CD4-positive, alpha-beta T cell treated with Interleukin-15 for 1 hour (primary cell): ENCODE data around the gene BAZ2B.
"Not testable (repeated sequence)": the region's sequence is repeated elsewhere in the genome, so short reads cannot be mapped to it uniquely, and the experiment has no call there.

Experiments
- DNase-seq: peaks from one replicate; pipeline ENCODE4 v3.0.0-alpha.2; 2020

The BAZ2B gene, protein sequence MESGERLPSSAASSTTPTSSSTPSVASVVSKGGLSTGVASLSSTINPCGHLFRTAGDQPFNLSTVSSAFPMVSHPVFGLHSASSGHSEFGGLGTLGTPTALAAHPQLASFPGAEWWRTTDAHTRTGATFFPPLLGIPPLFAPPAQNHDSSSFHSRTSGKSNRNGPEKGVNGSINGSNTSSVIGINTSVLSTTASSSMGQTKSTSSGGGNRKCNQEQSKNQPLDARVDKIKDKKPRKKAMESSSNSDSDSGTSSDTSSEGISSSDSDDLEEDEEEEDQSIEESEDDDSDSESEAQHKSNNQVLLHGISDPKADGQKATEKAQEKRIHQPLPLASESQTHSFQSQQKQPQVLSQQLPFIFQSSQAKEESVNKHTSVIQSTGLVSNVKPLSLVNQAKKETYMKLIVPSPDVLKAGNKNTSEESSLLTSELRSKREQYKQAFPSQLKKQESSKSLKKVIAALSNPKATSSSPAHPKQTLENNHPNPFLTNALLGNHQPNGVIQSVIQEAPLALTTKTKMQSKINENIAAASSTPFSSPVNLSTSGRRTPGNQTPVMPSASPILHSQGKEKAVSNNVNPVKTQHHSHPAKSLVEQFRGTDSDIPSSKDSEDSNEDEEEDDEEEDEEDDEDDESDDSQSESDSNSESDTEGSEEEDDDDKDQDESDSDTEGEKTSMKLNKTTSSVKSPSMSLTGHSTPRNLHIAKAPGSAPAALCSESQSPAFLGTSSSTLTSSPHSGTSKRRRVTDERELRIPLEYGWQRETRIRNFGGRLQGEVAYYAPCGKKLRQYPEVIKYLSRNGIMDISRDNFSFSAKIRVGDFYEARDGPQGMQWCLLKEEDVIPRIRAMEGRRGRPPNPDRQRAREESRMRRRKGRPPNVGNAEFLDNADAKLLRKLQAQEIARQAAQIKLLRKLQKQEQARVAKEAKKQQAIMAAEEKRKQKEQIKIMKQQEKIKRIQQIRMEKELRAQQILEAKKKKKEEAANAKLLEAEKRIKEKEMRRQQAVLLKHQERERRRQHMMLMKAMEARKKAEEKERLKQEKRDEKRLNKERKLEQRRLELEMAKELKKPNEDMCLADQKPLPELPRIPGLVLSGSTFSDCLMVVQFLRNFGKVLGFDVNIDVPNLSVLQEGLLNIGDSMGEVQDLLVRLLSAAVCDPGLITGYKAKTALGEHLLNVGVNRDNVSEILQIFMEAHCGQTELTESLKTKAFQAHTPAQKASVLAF (N-terminal part only)

DNA sequence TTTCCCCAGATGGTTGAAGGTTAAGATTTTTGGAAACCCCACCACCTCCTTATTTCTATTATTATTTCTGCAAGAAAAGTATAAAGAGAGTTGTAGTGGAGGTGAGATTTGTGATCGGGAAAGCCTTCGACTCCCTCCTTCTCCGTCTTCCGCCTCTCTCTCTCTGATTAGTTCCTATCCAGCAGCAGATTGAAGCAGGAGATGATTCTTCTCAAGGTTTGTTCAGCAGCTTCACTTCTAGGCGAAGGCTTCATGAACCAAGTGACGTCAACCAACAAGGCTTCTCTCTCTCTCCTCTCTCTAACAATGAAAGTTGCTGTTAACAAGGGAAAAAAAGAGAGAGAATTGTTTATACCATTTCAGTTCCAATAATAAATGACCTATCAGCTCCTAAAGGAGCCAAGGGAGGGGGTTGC lies at the start of gene BAZ2B:
Gene BAZ2B (minus strand): TSS at position 263 of the 416 bp plus-strand sequence. CDS start 137,829 bp downstream, outside the sequence.
- no peak for DNase-seq

GRCh38 chr2:159661286-159661685 lies 44.9 kb upstream of the BAZ2B start:
- DNase-seq, result no peak

- DNase-seq, result no peak
Observed at GRCh38 chr2:159658881-159659873, 42.8 kb upstream of the BAZ2B start.

DNA sequence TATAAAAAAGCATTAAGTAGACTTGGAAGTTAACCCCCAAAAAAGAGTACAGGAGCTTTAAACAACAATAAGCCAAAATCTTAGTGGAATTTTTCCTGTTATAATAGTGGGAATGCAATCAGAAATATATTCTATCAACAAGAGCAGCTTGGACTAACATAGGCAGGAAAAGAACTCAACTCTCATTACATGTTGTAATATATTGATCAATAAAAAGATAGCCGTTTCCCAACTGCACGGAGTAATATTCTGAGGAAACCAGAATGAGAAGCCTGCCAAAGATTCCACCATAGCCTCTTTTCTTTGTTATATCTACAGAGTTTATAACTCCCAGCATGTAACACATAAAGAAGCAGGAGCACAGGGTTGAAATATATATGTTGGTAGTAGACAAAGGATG lies 37.6 kb upstream of the BAZ2B start:
- DNase-seq, result no peak

DNA sequence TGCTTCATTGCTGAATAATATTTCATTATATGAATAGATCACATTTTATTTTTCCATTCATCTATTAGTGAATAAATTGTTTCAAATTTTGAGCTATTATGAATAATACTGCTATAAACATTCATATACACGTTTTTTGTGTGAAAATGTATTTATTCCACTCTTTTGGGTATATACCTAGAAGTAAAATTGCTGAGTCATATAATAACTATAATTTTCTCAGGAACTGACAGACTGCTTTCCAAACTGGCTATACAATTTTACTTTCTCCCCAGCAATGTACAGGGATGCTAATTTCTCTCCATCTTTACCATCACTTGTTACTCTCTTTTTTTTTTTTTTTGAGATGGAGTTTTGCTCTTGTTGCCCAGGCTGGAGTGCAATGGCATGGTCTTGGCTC lies 35.5 kb upstream of the BAZ2B start:
- no peak for DNase-seq

DNA sequence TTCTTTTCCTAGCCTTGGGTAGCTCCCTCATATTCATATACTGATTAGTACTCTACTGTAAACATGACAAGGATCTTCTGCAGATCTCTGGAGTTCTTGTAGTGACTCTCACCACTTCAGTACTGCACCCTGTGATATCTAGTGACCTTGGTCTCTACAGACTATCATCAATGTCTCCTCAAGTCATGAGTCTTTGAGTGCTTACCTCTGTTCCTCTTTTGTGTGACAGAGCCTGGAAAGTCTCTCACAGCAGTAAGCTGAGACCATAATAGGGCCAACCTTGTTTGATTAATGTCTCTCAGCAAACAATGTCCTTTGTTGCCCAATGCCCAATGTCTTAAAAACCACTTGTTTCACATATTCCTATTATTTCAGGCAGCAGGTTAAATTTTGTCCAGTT lies 34.2 kb upstream of the BAZ2B start:
- DNase-seq, result no peak

GRCh38 chr2:159648643-159649042 lies 32.3 kb upstream of the BAZ2B start:
- DNase-seq, result no peak

DNA sequence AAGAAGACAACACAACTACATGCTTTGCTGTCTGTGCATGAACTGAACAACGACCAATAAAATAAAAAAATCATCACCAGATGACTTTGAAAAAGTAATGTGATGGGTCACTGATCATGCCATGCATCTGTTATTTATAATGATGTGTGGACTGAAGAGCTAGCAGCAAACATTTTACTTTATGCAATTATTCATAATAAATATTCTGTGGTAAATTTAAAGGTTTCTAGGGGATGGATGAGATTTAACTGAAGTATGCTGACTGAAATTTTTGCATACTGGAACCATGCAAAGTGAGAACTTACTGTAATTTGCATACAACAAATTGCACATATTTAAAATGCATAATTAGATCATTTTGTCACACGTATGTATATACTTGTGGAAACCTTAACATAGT lies 31.3 kb upstream of the BAZ2B start:
- DNase-seq, result no peak

- no peak for DNase-seq
Observed at GRCh38 chr2:159640176-159640575, 23.8 kb upstream of the BAZ2B start.

DNA sequence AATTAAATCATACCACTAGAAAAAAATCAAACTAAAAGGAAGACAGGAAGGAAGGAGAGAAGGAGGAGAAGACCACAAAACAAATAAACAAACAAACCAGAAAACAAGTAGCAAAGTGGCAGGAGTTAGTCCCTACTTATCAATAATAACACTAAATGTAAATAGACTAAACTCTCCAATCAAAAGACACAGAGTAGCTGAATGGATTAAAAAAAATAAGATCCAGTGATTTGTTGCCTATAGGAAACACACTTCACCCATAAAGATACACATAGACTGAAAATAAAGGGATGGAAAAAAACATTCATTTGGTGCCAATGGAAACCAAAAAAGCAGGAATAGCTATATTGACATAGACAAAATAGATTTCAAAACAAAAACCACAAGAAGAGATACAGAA lies 23.4 kb upstream of the BAZ2B start:
- no peak for DNase-seq

DNA sequence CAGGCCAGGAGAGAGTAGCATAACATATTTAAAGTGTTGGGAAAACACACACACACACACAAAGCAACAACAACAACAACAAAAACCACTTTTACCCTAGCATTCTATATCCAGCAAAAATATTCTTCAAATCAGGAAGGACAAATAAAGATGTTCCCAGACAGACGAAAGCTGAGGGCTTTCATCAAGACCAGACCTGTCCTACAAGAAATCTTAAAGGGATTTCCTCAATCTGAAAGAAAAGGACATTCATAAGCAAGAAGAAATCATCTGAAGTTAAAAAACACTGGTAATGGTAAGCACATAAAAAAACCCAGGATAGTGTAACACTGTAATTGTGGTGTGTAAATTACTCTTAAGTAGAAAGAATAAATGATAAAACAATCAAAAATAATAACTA lies 22.7 kb upstream of the BAZ2B start:
- no peak for DNase-seq

- DNase-seq, result peak; percentile 16
Observed at GRCh38 chr2:159637988-159638501, 21.7 kb upstream of the BAZ2B start.

DNA sequence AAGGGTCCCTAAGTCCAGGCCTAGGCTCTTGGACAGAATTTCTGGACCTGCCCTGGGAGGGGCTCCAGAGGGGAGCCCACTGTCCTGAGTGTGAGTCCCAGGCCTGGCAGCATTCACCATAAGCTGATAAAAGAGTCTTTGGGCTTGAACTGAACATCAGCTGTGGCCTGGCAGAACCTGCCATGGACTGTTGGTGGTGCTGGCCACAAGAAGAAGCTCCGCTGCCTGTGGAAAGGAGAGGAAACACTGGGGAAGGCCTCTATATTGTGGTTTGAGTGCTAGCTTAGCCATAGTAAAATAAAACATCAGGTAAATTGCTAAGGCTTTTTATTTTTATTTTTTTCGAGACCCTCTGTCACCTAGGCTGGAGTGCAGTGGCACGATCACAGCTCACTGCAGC lies 20.9 kb upstream of the BAZ2B start:
- DNase-seq, result peak; percentile 16

- DNase-seq, result no peak
Observed at GRCh38 chr2:159635006-159635789, 18.9 kb upstream of the BAZ2B start.

DNA sequence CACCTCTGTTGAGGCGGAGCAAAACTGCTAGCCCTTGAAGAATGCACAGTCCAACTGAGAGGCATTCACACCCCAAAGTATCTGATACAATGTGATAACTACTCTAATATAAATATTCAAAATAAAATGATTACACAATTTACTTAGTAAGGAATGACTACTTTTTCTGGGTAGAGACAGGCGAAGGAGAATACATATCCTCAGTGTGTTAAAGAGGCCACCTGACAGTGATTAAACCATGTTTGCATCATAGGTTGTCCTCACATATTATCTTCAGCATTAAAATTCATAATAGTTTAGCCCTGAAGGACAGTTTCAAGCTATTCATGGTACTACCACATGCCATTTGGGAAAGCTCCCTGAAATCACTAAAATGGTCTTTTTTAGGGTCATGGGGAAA lies 16.9 kb upstream of the BAZ2B start:
- DNase-seq, result no peak

- not testable (repeated sequence) for DNase-seq
Observed at GRCh38 chr2:159625628-159626027, 9.3 kb upstream of the BAZ2B start.

GRCh38 chr2:159623436-159623835 lies 7.1 kb upstream of the BAZ2B start:
- DNase-seq, result no peak

GRCh38 chr2:159622966-159623365 lies 6.6 kb upstream of the BAZ2B start:
- no peak for DNase-seq

GRCh38 chr2:159620796-159621195 lies 4.4 kb upstream of the BAZ2B start:
- no peak for DNase-seq

DNA sequence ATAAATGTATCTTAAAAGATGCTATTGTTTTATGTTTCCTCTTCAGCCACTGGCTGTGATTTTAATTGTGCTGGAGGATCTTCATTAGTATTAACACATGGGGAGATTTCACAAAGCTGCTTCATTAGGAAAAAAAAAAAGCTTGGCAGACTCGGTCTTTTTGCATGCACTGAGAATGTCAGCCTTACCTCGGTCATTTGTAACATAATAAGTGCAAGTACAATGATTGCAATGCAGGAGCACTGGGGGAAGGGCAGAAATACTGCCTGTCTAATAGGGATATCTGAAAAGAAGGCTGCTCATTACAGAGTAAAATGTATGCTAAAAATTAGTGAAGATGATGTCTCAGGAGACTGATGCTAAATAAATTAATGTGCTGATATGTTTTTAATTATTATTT lies 1.3 kb upstream of the BAZ2B start:
- no peak for DNase-seq

- no peak for DNase-seq
Observed at GRCh38 chr2:159617100-159617499, 752 bp upstream of the BAZ2B start.
